Activated naive CD8-positive, alpha-beta T cell treated with anti-CD3 and anti-CD28 coated beads, Interleukin-2, amount 10 ng/mL, durations not matched to agents 7 days and 5 days (primary cell): ENCODE measurements around the gene CHTOP. TPM values are rescaled to one million over a fixed set of nuclear protein-coding genes. Genes with fewer than 3 reads are reported as not detected.
"Not testable (repeated sequence)": the region's sequence is repeated elsewhere in the genome, so short reads cannot be mapped to it uniquely, and the experiment has no call there.

ENCODE experiments used
- ATAC-seq: fragments of 150-1000 bp; cut with Tn5 transposase; one replicate; pipeline ENCODE4 v1.10.0; 2021; ENCODE audit warnings: low read depth, moderate library complexity
- POLR2A ChIA-PET: fragments of 350-600 bp; sonication (Branson Sonifier 250); formaldehyde crosslinking; loops from one replicate; lab custom pipeline; 2021; ENCODE audit warnings: antibody characterized with exemption; lab: Charles Lee
- DNase-seq: peaks from one replicate; pipeline ENCODE4 v3.0.0; 2021
- H3K27ac Mint-ChIP-seq: one replicate; pipeline ENCODE4 v1.8.0; 2022; ENCODE audit warnings: mild to moderate bottlenecking, mixed read lengths
- H3K27me3 Mint-ChIP-seq: one replicate; pipeline ENCODE4 v1.8.0; 2022; ENCODE audit warnings: mild to moderate bottlenecking, moderate library complexity, mixed read lengths
- H3K36me3 Mint-ChIP-seq: one replicate; pipeline ENCODE4 v1.8.0; 2021; ENCODE audit warnings: mild to moderate bottlenecking, mixed read lengths
- H3K4me1 Mint-ChIP-seq: one replicate; pipeline ENCODE4 v1.8.0; 2021; ENCODE audit warnings: mixed read lengths
- H3K4me3 Mint-ChIP-seq: one replicate; pipeline ENCODE4 v1.8.0; 2022; ENCODE audit warnings: mild to moderate bottlenecking, moderate library complexity, mixed read lengths
- H3K9me3 Mint-ChIP-seq: one replicate; pipeline ENCODE4 v1.8.0; 2021; ENCODE audit warnings: mixed read lengths
- total RNA-seq, 2 experiments: library from RNA; stranded (reverse); gene quantifications; one replicate each; pipeline ENCODE4 v1.2.3, GENCODE V29; 2021

The CHTOP gene, protein sequence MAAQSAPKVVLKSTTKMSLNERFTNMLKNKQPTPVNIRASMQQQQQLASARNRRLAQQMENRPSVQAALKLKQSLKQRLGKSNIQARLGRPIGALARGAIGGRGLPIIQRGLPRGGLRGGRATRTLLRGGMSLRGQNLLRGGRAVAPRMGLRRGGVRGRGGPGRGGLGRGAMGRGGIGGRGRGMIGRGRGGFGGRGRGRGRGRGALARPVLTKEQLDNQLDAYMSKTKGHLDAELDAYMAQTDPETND
- total RNA-seq, result 100 to 1,000 TPM in 1 of 2 experiments, 10 to 100 TPM in 1; 98.1 to 105 TPM

DNA sequence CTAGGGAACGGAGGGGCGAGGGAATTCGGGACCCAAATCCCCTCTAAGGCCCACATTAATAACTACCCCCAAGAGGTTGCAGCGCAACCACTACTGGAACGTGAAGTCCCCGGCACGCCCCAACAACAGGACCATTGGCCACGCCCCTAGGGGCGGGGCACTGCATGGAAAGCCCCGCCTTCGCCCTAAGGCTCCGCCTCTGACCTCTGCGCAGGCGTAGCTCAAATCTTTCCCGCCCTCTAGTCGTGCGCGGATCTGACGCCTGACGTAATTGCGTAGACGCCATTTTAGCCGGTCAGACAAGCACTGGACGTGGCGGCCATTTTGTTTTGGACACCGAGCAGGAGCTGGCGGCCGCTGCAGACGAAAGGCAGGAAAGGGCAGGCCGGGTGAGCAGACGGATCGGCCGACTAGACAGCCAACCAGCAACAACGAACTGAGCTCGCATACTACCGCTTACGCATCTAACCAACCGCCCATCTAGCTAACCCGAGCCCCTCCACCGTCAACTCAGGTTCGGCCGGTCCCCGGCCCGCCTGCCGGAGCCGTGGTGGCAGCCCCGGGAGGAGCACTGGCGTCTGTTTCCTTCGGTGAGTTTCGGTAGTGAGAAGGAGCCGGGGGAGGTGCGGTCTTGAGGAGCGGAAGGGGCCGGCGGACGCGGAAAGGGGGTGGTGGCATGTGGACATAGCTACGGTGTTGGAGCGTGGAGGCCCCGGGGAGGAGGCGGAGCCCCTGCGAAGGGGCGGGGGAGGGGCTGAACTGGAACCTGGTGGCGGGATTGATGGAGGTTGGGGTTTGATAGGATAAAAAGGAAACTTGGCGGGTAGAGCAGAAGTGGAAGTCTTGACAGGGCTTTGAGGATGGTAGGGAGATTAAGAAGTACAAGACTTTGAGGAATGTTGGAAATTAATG is at the start of gene CHTOP:
Gene CHTOP (plus strand): TSS at position 313 of the 912 bp plus-strand sequence. CDS start 2,523 bp downstream, outside the sequence.
- Mint-ChIP-seq H3K4me3 (peak within 1 kb of the TSS; percentile 92), H3K27me3 (no peaks in the 10 kb centered on the region), H3K27ac (peak within 1 kb of the TSS; percentile 100), H3K36me3 (peaks cover 16% of the 10 kb centered on the region), H3K9me3 (no peaks in the 10 kb centered on the region), H3K4me1 (peaks cover 27% of the 10 kb centered on the region)
- POLR2A ChIA-PET, result interaction anchor here (0.6 to 3.4 kb wide), 40 partner anchors 10 to 1102 kb away, joined by 3 to 44 read pairs (median 6); partner anchors contain the start of genes CREB3L4, GATAD2B, ILF2 and INTS3
- ATAC-seq (peak; percentile 94), DNase-seq (peak; percentile 99)

DNA sequence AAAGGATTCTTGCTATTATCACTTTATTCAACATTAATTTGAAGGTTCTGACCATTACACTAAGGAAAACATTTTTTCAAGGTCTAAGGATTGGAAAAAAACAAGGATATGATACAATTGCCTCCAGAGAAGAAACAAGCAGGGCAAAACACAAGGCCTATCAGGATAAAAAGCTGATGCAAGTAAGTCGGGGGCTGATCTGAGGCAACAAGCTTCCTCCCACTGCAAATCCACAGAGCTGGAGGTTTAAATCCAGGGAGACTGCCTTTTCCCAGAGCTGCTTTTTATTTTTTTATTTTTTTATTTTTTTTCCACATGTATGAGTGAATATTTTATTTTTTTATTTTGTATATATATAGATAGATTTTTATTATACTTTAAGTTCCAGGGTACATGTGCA is 48.9 kb upstream of the CHTOP start:
- Mint-ChIP-seq H3K4me1 (no peaks in the 10 kb centered on the region), H3K27me3 (peaks cover 23% of the 10 kb centered on the region), H3K27ac (no peak overlapping the region), H3K9me3 (no peaks in the 10 kb centered on the region), H3K4me3 (no peak overlapping the region), H3K36me3 (no peaks in the 10 kb centered on the region)
- no peak for ATAC-seq
- DNase-seq, result no peak
- POLR2A ChIA-PET, result no interaction called here

DNA sequence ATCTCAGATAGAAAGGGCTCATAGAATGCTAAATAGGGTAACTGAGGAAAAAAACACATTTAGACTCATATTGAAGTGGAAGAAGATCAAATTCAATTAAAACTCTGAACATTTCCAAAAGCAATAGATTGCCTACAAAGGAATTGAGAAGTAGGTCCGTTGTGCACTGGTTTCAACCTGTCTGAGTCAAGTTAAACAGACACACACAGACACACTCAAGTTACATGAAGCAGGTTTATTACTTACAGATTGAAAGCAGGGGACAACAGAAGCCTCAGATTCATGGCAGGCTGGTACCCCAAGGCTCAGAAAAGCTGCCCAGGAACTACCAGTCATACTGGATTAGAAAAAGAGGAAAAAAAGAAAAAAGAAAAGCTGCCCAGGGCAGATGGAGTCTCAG is 47.5 kb upstream of the CHTOP start:
- H3K27me3 Mint-ChIP-seq, result peaks cover 23% of the 10 kb centered on the region
- no peaks in the 10 kb centered on the region for H3K4me1 Mint-ChIP-seq
- H3K9me3 Mint-ChIP-seq, result no peaks in the 10 kb centered on the region
- ATAC-seq (no peak), DNase-seq (no peak)
- H3K36me3 Mint-ChIP-seq, result no peaks in the 10 kb centered on the region
- no peak overlapping the region for H3K27ac Mint-ChIP-seq
- POLR2A ChIA-PET, result no interaction called here
- no peak overlapping the region for H3K4me3 Mint-ChIP-seq

DNA sequence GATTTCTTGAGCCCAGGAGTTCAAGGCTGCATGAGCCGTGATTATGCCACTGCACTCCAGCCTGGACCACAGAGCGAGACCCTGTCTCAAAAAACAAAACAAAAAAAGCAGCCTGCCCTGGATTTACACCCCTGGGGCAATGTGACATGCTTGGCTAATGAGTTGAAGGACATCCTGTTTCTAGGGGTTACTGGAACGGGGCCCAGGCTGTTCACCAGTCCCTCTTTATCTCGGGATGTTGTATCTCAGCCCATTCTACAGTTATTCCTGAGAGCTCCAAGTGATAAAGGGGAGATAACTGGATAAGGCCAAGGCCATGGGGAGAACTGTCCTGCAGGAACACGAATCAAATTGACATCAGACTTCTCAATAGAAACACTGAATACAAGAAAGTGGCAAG is 46.6 kb upstream of the CHTOP start:
- DNase-seq (no peak), ATAC-seq (no peak)
- Mint-ChIP-seq H3K27me3 (peaks cover 23% of the 10 kb centered on the region), H3K9me3 (no peaks in the 10 kb centered on the region), H3K4me1 (no peaks in the 10 kb centered on the region), H3K27ac (no peak overlapping the region), H3K4me3 (no peak overlapping the region), H3K36me3 (no peaks in the 10 kb centered on the region)
- POLR2A ChIA-PET, result no interaction called here

DNA sequence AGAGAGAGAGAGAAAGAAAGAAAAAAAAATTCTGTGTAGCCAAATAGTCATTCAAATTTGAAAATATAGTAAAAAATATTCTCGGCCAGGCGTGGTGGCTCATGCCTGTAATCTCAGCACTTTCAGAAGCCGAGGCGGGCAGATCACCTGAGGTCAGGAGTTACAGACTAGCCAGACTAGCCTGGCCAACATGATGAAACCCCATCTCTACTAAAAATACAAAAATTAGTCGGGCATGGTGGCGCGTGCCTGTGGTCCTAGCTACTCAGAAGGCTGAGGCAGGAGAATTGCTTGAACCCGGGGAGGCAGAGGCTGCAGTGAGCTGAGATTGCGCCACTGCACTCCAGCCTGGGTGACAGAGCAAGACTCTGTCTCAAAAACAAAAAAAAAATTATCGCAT is 45.8 kb upstream of the CHTOP start:
- H3K4me3 Mint-ChIP-seq, H3K4me1 Mint-ChIP-seq, H3K9me3 Mint-ChIP-seq, POLR2A ChIA-PET, DNase-seq, ATAC-seq, H3K27ac Mint-ChIP-seq, H3K36me3 Mint-ChIP-seq: not testable (repeated sequence)
- H3K27me3 Mint-ChIP-seq, result peaks cover 23% of the 10 kb centered on the region

DNA sequence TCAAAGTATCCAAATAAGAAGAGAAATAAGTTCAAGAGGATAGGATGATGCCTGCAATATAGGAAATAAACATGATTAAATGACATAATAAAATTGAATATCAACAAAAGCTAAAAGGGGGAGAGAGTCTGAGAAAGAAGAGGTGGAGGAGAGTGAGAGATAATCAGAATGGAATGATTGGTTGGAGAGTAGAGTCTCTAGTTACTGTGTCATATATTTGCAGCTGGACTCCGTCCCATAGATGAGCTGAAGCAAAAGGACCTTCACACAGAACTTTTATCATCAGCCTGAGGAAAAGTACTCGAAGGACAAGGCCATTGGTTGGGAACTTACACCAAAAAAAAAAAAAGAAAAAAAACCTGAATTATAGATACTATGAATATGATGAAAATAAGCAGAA is 45.4 kb upstream of the CHTOP start:
- H3K36me3 Mint-ChIP-seq, result no peaks in the 10 kb centered on the region
- ATAC-seq, result no peak
- no peaks in the 10 kb centered on the region for H3K9me3 Mint-ChIP-seq
- H3K27me3 Mint-ChIP-seq, result peaks cover 23% of the 10 kb centered on the region
- H3K4me3 Mint-ChIP-seq, result no peak overlapping the region
- H3K27ac Mint-ChIP-seq, result no peak overlapping the region
- POLR2A ChIA-PET, result no interaction called here
- no peak for DNase-seq
- H3K4me1 Mint-ChIP-seq, result no peaks in the 10 kb centered on the region

DNA sequence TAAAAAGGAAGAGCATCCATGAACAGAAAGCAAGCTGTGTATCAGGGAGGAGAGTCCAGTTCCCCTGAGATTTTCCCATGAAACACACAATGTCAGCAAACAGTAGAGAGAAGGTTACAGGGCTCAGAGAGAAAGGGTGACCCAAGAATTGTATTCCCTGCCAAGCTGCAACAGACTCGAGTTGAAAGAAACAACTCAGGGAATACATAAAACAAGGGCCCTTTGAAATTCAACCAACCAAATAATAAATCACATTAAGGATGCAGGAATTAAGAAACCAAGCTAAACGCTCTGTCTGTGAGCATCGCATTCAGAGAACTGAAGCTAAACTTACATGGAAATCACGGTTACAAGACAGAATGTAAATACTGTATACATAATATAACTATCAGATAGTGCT is 41.1 kb upstream of the CHTOP start:
- DNase-seq (no peak), ATAC-seq (no peak)
- no peak overlapping the region for H3K4me3 Mint-ChIP-seq
- POLR2A ChIA-PET, result no interaction called here
- H3K36me3 Mint-ChIP-seq, result no peaks in the 10 kb centered on the region
- peaks cover 9% of the 10 kb centered on the region for H3K27me3 Mint-ChIP-seq
- H3K27ac Mint-ChIP-seq, result no peak overlapping the region
- H3K9me3 Mint-ChIP-seq, result no peaks in the 10 kb centered on the region
- H3K4me1 Mint-ChIP-seq, result peaks cover 1% of the 10 kb centered on the region

DNA sequence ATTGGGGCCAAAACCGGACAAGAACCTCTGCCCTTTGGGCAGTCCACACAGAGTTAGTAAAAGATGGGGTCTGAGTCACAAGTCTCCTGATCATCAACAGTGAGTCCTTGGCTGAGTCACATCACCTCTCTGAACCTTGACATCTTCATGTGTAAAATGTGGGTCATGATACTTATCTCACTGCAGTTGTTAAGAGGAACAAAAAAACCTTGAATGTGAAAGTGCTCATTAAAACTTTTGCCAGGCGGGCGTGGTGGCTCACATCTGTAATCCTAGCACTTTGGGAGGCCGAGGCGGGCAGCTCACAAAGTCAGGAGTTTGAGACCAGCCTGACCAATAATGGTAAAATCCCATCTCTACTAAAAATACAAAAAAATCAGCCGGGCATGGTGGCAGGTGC is 36.7 kb upstream of the CHTOP start:
- no peak overlapping the region for H3K27ac Mint-ChIP-seq
- no peak for DNase-seq
- H3K9me3 Mint-ChIP-seq, result no peaks in the 10 kb centered on the region
- no peaks in the 10 kb centered on the region for H3K27me3 Mint-ChIP-seq
- POLR2A ChIA-PET, result interaction anchor here (2.6 kb wide), 1 partner anchor 37 kb away, joined by 14 read pairs; the partner anchor contains the start of gene CHTOP
- no peak for ATAC-seq
- H3K4me1 Mint-ChIP-seq, result peaks cover 13% of the 10 kb centered on the region
- H3K4me3 Mint-ChIP-seq, result no peak overlapping the region
- H3K36me3 Mint-ChIP-seq, result no peaks in the 10 kb centered on the region

DNA sequence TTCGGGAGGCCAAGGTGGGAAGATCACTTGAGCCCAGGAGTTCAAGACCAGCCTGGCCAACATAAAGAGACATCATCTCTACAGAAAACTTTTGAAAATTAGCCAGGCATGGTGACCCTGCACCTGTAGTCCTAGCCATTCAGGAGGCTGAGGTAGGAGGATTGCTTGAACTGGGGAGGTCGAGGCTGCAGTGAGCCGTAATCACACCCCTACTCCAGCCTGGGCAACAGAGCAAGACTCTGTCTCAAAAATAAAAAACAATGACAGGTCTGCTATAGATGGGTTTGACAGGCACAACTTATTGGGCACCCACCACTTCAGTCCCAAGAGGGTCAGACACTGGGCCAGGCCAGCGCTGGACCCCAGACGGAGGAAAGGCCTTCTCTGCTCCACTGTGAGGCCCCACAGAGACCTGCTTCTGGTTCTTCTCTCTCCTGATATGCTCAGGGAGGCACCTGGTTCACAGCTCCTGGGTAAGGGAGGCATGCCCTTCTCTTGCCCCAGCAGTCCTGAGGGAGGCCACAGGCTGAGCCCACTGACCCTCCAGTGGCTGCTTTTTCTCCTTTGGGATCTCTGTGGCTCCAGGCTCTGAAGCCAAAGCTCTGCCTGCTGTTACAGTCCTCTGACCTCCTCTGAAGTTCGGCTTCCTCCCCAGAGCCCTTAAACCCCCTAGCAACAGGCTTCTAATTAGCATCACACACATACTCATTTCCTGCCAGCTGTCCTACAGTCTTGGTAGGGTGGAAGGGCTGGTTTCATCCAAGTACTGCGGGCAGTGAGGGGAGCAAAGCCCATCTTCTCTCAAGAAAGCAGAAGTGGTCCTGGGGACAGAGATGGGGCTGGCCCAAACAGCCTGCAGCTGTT is 35.3 kb upstream of the CHTOP start:
- Mint-ChIP-seq H3K27ac (peak overlapping the region; percentile 88), H3K36me3 (no peaks in the 10 kb centered on the region), H3K4me3 (peak overlapping the region; percentile 42), H3K27me3 (no peaks in the 10 kb centered on the region), H3K9me3 (no peaks in the 10 kb centered on the region), H3K4me1 (peaks cover 20% of the 10 kb centered on the region)
- peak; percentile 53 for DNase-seq
- ATAC-seq, result peak; percentile 98
- POLR2A ChIA-PET, result interaction anchor here (0.8 to 2.6 kb wide), 4 partner anchors 8 to 36 kb away, joined by 3 to 14 read pairs (median 4); partner anchors contain the start of genes CHTOP and S100A13

DNA sequence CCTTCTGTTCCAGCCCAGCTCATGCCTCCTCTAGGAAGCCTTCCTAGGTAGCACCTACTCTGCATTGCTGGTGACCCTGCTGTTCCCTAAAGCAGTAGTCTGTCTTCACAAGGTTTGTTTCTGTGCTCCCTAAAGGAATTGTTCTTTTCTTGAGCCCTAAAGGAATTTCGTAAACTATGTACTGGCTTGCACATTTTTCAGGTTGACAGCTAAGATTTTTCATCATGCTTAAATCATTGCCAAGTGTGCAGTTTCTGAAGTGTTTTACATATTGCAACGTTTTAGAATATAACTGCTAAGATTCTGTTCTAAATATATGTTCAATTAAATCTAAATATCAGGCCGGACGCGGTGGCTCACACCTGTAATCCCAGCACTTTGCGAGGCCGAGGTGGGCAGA is 34.0 kb upstream of the CHTOP start:
- DNase-seq, result no peak
- H3K4me3 Mint-ChIP-seq, result no peak overlapping the region
- H3K27ac Mint-ChIP-seq, result no peak overlapping the region
- no peaks in the 10 kb centered on the region for H3K36me3 Mint-ChIP-seq
- peaks cover 20% of the 10 kb centered on the region for H3K4me1 Mint-ChIP-seq
- H3K27me3 Mint-ChIP-seq, result no peaks in the 10 kb centered on the region
- POLR2A ChIA-PET, result interaction anchor here (1.5 to 2.6 kb wide), 2 partner anchors 9 to 35 kb away, joined by 5 to 14 read pairs; partner anchors contain the start of gene CHTOP
- no peaks in the 10 kb centered on the region for H3K9me3 Mint-ChIP-seq
- no peak for ATAC-seq

DNA sequence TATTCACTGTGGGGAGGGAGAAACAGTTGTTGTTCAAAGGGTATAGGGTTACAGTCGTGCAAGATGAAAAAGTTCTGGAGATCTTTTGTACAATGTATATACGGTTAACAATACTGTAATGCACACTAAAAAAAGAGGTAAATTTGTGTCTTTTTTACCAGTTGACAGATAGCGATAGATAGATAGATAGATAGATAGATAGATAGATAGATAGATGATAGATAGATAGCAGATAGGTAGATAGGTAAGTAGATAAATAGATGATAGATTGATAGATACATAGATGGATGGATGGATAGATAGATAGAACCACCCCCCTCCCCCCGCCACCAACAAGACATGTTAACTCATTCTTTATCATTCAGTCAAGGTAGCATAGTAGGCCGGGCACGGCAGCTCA is 31.1 kb upstream of the CHTOP start:
- Mint-ChIP-seq H3K36me3 (no peaks in the 10 kb centered on the region), H3K4me3 (no peak overlapping the region), H3K27me3 (no peaks in the 10 kb centered on the region), H3K27ac (no peak overlapping the region), H3K4me1 (peaks cover 18% of the 10 kb centered on the region), H3K9me3 (no peaks in the 10 kb centered on the region)
- DNase-seq (no peak), ATAC-seq (no peak)
- POLR2A ChIA-PET, result interaction anchor here (1.3 kb wide), 1 partner anchor 31 kb away, joined by 4 read pairs; the partner anchor contains the start of gene CHTOP

DNA sequence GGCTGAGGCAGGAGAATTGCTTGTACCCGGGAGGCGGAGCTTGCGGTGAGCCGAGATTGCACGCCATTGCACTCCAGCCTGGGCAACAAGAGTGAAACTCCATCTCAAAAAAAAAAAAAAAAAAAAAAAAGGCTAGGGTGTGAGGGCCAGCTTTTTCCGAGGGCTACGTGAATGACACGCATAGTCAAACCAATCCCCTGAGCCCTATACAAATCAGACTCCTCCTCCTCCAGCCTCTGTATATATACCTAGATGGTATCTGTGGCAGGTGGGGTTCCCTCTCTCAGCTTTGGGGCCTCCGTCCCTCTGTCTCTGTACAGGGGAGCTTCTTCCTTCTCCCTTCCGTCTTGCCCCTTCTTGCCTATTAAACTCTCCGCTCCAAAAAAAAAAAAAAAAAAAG is 27.7 kb upstream of the CHTOP start:
- no peak for ATAC-seq
- H3K4me1 Mint-ChIP-seq, result peaks cover 9% of the 10 kb centered on the region
- POLR2A ChIA-PET, result no interaction called here
- H3K9me3 Mint-ChIP-seq, result no peaks in the 10 kb centered on the region
- DNase-seq, result no peak
- H3K4me3 Mint-ChIP-seq, result no peak overlapping the region
- no peak overlapping the region for H3K27ac Mint-ChIP-seq
- H3K36me3 Mint-ChIP-seq, result no peaks in the 10 kb centered on the region
- H3K27me3 Mint-ChIP-seq, result no peaks in the 10 kb centered on the region

DNA sequence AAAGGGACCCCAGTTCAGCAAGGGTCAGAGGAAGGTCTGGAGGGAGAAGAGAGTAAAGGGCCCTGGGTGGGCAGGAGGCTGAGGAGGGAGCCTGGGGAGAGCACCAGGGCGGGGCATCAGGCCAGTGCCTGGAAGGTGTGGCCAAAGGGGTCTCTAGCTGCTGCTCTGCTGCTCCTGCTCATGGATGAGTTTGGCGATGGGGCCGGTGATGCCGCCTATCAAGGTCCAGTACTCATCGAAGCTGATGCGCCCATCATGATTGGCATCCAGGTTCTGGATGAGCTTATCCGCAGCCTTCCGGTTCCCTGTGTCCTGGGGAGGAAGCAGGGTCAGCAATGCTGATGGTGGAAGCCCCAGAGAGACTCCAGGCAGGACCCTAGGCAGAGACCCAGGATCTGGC is 26.5 kb upstream of the CHTOP start:
- H3K9me3 Mint-ChIP-seq, result no peaks in the 10 kb centered on the region
- H3K27me3 Mint-ChIP-seq, result peaks cover 4% of the 10 kb centered on the region
- no peak overlapping the region for H3K27ac Mint-ChIP-seq
- POLR2A ChIA-PET, result interaction anchor here (0.7 kb wide), 1 partner anchor 26 kb away, joined by 3 read pairs; the partner anchor contains the start of gene CHTOP
- DNase-seq, result no peak
- H3K4me1 Mint-ChIP-seq, result peaks cover 5% of the 10 kb centered on the region
- no peak overlapping the region for H3K4me3 Mint-ChIP-seq
- ATAC-seq, result no peak
- no peaks in the 10 kb centered on the region for H3K36me3 Mint-ChIP-seq
